Psoas muscle (tissue), 8 donors: ENCODE data around the gene DDIT3. TPM values are rescaled to one million over a fixed set of nuclear protein-coding genes. Genes with fewer than 3 reads are reported as not detected.

ENCODE experiments used
- ATAC-seq, 4 donors: fragments of 200-7000 bp; cut with Tn5 transposase; one replicate each; pipeline ENCODE4 v1.9.1; 2020; ENCODE audit warnings: moderate library complexity in 3 of 4, mild to moderate bottlenecking in 2 of 4
- DNase-seq, 2 donors: peaks; one replicate each; pipeline ENCODE4 v3.0.0-alpha.2; 2020
- H3K27ac ChIP-seq: fragments of 200-600 bp; one replicate; pipeline ENCODE4 v1.8.0; 2022
- H3K27me3 ChIP-seq, 3 donors: fragments of 200-600 bp in 1 of 3; one replicate each; pipeline versions ENCODE4 v1.6.1 to v1.8.0; 2013 to 2022; ENCODE audit warnings: low read length in 2 of 3, mild to moderate bottlenecking in 2 of 3, moderate library complexity in 1 of 3; ENCODE audit not compliant: insufficient read depth in 3 of 3
- H3K36me3 ChIP-seq, 2 donors: fragments of 200-600 bp in 1 of 2; one replicate each; pipeline versions ENCODE4 v1.6.1 to v1.8.0; 2013 to 2022; ENCODE audit warnings: low read depth in 1 of 2, mild to moderate bottlenecking in 1 of 2, moderate library complexity in 1 of 2; ENCODE audit not compliant: insufficient read depth in 1 of 2
- H3K4me1 ChIP-seq: fragments of 200-600 bp; one replicate; pipeline ENCODE4 v1.8.0; 2022
- H3K4me3 ChIP-seq: fragments of 200-600 bp; one replicate; pipeline ENCODE4 v1.8.0; 2022; ENCODE audit warnings: mild to moderate bottlenecking
- H3K9me3 ChIP-seq: fragments of 200-600 bp; one replicate; pipeline ENCODE4 v1.8.0; 2022
- WGBS, 3 donors: extraction: QIAGEN DNeasy Blood & Tissue Kit; methylation state at CpG; one replicate each; pipeline versions ENCODE4 v1.1.6 to v1.1.7; 2013; 5-methylcytosine and 5-hydroxymethylcytosine counted together
- intact Hi-C, 2 donors: fragments of 100-400 bp; cut with DNase I; formaldehyde crosslinking; loops; one replicate each; pipeline versions ENCODE4 v1.11.0 to v1.14.2; 2022
- polyA plus RNA-seq, 3 donors: library from polyadenylated mRNA; stranded (reverse); fragments of 200-250 nt; gene quantifications; one replicate each; pipeline ENCODE4 v1.2.3, GENCODE V29; 2013
- total RNA-seq, 4 donors: library from RNA; stranded (reverse); fragmentation: NEBNext Ultra II Directional in 2 of 4; extraction: Animal tissue kit (Norgen Biotek cat#: 25700) in 2 of 4; gene quantifications; one replicate each; pipeline versions ENCODE4 v1.2.1 to v1.2.4, GENCODE V29; 2021 to 2023
- TF ChIP-seq, protein P1 (sequence below): fragments of 200-600 bp; IDR thresholded peaks from one replicate; pipeline ENCODE4 v1.8.0; 2022; ENCODE audit warnings: antibody characterized with exemption
- donor health status: healthy with polysubstance abuse.
- donor health status: DM: no; HTN: no; CAD: no; lungs with moderate emphysema.
- donor health status: Bipolar disorder and iron deficiency.
- donor health status: healthy.
- donor health status: DM: yes; HTN: yes; CAD: no.
- donor health status: DM: no; HTN: no; CAD: no.
- donor health status: DM: no; HTN: no; CAD: no.
- donor health status: DM: yes; HTN: yes; CAD: no.

Gene DDIT3
- total and polyA plus RNA-seq, 7 donors: 11.1 to 224 (median 59.5) TPM

DNA sequence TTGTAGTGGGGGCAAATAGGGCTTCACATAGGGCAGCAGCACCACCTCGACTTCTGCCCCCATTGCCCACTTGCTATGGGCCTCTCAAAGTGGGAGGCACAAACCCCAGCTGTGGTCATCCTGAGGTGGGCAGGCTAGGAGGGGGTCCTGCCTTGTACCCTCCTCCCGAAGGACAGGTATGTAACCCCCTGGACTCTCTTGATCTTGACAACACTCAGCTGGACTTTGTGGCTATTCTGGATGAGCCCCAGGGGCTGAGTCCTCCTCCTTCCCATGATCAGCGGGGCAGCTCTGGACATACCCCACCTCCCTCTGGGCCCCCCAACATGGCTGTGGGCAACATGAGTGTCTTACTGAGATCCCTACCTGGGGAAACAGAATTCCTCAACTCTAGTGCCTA, 48.7 kb downstream of the DDIT3 start:
- intact Hi-C loops: no loop called here
- no peak for DNase-seq
- H3K4me3 ChIP-seq: no peak overlapping the region
- ATAC-seq: no peak
- H3K27me3 ChIP-seq: peaks cover 0 to 58% (median 11%) of the 10 kb centered on the region in 3 donors
- H3K4me1 ChIP-seq: peaks cover 13% of the 10 kb centered on the region
- no peaks in the 10 kb centered on the region for H3K36me3 ChIP-seq
- TF ChIP-seq, protein P1, sequence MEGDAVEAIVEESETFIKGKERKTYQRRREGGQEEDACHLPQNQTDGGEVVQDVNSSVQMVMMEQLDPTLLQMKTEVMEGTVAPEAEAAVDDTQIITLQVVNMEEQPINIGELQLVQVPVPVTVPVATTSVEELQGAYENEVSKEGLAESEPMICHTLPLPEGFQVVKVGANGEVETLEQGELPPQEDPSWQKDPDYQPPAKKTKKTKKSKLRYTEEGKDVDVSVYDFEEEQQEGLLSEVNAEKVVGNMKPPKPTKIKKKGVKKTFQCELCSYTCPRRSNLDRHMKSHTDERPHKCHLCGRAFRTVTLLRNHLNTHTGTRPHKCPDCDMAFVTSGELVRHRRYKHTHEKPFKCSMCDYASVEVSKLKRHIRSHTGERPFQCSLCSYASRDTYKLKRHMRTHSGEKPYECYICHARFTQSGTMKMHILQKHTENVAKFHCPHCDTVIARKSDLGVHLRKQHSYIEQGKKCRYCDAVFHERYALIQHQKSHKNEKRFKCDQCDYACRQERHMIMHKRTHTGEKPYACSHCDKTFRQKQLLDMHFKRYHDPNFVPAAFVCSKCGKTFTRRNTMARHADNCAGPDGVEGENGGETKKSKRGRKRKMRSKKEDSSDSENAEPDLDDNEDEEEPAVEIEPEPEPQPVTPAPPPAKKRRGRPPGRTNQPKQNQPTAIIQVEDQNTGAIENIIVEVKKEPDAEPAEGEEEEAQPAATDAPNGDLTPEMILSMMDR: no peak
- H3K9me3 ChIP-seq: no peaks in the 10 kb centered on the region
- H3K27ac ChIP-seq: no peak overlapping the region
- WGBS, 3 donors: 85 to 95% (median 92%) methylated on average over 3 of the region's 3 CpGs

DNA sequence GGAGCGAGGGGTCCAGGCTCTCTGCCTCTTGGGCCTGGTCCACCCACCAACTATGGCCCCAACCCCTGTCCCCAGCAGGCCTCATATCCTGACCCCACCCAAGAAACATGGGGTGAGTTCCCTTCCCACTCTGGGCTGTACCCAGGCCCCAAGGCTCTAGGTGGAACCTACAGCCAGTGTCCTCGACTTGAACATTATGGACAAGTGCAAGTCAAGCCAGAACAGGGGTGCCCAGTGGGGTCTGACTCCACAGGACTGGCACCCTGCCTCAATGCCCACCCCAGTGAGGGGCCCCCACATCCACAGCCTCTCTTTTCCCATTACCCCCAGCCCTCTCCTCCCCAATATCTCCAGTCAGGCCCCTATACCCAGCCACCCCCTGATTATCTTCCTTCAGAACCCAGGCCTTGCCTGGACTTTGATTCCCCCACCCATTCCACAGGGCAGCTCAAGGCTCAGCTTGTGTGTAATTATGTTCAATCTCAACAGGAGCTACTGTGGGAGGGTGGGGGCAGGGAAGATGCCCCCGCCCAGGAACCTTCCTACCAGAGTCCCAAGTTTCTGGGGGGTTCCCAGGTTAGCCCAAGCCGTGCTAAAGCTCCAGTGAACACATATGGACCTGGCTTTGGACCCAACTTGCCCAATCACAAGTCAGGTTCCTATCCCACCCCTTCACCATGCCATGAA, 49.2 kb downstream of the DDIT3 start:
- ATAC-seq: no peak

DNA sequence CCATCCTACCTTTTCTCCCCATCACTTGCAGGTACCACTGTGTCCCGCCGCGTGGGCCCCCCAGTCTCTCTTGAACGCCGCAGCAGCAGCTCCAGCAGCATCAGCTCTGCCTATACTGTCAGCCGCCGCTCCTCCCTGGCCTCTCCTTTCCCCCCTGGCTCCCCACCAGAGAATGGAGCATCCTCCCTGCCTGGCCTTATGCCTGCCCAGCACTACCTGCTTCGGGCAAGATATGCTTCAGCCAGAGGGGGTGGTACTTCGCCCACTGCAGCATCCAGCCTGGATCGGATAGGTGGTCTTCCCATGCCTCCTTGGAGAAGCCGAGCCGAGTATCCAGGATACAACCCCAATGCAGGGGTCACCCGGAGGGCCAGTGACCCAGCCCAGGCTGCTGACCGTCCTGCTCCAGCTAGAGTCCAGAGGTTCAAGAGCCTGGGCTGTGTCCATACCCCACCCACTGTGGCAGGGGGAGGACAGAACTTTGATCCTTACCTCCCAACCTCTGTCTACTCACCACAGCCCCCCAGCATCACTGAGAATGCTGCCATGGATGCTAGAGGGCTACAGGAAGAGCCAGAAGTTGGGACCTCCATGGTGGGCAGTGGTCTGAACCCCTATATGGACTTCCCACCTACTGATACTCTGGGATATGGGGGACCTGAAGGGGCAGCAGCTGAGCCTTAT, 49.9 kb downstream of the DDIT3 start:
- H3K27me3 ChIP-seq: peaks cover 0 to 47% (median 11%) of the 10 kb centered on the region in 3 donors
- H3K4me3 ChIP-seq: no peak overlapping the region
- ATAC-seq (no peak), DNase-seq (no peak)
- TF ChIP-seq, protein P1: no peak
- H3K9me3 ChIP-seq: no peaks in the 10 kb centered on the region
- intact Hi-C loops: no loop called here
- no peak overlapping the region for H3K27ac ChIP-seq
- peaks cover 5% of the 10 kb centered on the region for H3K4me1 ChIP-seq
- 90 to 93% (median 92%) methylated on average over 14 of the region's 14 CpGs for WGBS, 3 donors
- no peaks in the 10 kb centered on the region for H3K36me3 ChIP-seq

More for the DNA sequence above, 49.2 kb downstream of the DDIT3 start:
- Histone ChIP-seq H3K9me3 (no peaks in the 10 kb centered on the region), H3K27ac (no peak overlapping the region), H3K4me3 (no peak overlapping the region), H3K36me3 (no peaks in the 10 kb centered on the region), H3K4me1 (peaks cover 11% of the 10 kb centered on the region), H3K27me3 (peaks cover 0 to 54% (median 11%) of the 10 kb centered on the region in 3 donors)
- WGBS, 3 donors: 83 to 90% (median 87%) methylated on average over 4 of the region's 4 CpGs
- intact Hi-C loops: no loop called here
- TF ChIP-seq, protein P1: no peak
- DNase-seq: no peak

DNA sequence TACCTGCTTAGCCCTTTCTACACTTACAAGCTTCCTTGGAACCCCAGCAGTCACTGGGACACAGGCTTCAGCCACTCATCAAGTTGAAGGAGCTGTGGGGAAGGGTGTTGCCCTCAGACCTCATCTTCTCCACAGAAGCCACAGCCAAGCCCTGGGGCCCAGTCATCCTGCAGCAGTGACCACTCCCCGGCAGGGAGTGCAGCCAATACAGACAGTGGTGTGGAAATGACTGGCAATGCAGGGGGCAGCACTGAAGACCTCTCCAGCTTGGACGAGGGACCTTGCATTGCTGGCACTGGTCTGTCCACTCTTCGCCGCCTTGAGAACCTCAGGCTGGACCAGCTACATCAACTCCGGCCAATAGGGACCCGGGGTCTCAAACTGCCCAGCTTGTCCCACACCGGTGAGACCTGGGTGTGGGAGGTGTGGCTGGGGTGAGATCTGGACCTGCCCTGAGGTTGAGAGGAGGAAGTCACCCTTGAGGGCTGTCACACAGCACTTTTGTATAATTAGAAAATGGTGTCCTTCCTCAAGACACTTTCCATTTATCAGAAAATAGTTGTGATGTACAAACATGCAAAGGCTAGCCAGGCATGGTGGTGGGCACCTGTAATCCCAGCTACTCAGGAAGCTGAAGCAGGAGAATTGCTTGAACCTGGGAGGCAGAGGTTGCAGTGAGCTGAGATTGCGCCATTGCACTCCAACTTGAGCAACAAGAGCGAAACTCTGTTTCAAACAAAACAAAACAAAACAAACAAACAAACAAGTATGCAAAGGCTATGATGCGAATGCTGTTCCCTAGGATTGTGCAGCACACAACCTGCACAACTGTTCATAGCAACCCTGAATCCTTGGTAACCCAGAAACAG, 50.8 kb downstream of the DDIT3 start:
- ATAC-seq: no peak
- TF ChIP-seq, protein P1: no peak
- whole genome bisulfite sequencing, 3 donors: 83 to 89% (median 85%) methylated on average over 10 of the region's 10 CpGs
- Histone ChIP-seq H3K4me1 (no peaks in the 10 kb centered on the region), H3K36me3 (no peaks in the 10 kb centered on the region), H3K27ac (no peak overlapping the region), H3K27me3 (peaks cover 0 to 38% (median 5%) of the 10 kb centered on the region in 3 donors), H3K9me3 (no peaks in the 10 kb centered on the region), H3K4me3 (no peak overlapping the region)
- no peak for DNase-seq
- intact Hi-C loops: loop anchor here in 1 of 2 donors (10.0 kb wide), 2 partner anchors 155 to 255 kb away; partner anchors contain the start of gene NXPH4
